ENCODE data around the gene RIT2. TPM values are rescaled to one million over a fixed set of nuclear protein-coding genes. Genes with fewer than 3 reads are reported as not detected.

RIT2 gene
- total RNA-seq (not detected), polyA plus RNA-seq (not detected)
- long read RNA-seq, donor 1, result 0 reads
- long read RNA-seq, donor 2, result 0 reads
- long read RNA-seq, donor 3, result 0 reads
- long read RNA-seq, donor 4, result 0 reads
- long read RNA-seq, donor 5, result 0 reads
- long read RNA-seq, donor 6, result 0 reads
- long read RNA-seq, donor 7, result 0 reads
- long read RNA-seq, donor 8, result 0 reads
- long read RNA-seq, donor 9, result 0 reads
- long read RNA-seq, donor 10, partial matches to known transcripts, result 0 of 1 reads
- long read RNA-seq, donor 10, other reads (novel, unspliced or antisense), result 0 of 1 reads

DNA sequence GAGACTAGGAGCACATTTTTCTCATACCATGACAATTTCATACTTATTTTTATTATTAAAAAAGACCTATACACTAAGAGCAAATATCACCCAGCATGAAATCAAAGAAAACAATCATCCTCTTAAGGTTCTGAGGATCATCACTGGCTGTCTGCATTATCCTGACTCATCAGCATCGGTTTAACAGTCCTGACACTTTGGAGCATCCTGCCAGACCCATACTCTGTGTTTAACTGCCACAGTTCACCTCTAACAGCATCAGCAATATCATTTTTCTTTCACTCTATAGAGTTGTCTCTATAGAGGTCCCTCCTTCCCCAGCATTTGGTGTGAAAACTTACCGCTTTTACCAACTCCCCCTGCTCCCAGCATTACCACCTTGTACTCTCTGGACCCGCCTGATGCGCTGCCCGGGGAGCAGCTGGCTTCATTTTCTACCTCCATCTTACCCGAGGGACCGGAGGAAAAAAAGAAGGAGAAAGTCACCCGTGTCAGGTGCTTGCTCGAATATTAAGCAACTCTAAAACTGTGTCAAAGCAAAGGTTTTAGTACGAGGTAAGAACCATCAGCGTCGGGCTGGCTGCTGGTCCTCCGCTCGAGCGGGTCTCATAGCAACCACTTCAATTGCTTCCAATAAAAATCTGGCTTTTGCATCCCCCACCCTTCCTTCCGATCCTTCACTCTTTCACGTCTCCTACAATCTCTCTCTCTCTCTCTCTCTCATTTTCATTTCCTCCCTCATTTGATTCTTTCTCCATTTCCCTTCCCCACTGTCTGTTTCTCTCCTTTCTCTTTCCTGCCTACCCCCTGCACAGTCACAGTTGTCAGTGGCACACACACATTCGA, at the start of gene RIT2:
RIT2 (minus strand) TSS at position 610 of the 846 bp plus-strand sequence.
- WGBS, 5 donors, result 62 to 80% (median 76%) methylated on average over 18 of the region's 18 CpGs
- H3K27me3 ChIP-seq, result no peaks in the 10 kb centered on the region
- no peak within 1 kb of the TSS for H3K4me3 ChIP-seq
- H3K36me3 ChIP-seq, result no peaks in the 10 kb centered on the region
- intact Hi-C loops (cut with DNase I; ENCODE audit: low total_unique reads), result no loop called here
- no peak for TF ChIP-seq POLR2A (IDR thresholded peaks at IDR 0.05)
- TF ChIP-seq, protein P1, sequence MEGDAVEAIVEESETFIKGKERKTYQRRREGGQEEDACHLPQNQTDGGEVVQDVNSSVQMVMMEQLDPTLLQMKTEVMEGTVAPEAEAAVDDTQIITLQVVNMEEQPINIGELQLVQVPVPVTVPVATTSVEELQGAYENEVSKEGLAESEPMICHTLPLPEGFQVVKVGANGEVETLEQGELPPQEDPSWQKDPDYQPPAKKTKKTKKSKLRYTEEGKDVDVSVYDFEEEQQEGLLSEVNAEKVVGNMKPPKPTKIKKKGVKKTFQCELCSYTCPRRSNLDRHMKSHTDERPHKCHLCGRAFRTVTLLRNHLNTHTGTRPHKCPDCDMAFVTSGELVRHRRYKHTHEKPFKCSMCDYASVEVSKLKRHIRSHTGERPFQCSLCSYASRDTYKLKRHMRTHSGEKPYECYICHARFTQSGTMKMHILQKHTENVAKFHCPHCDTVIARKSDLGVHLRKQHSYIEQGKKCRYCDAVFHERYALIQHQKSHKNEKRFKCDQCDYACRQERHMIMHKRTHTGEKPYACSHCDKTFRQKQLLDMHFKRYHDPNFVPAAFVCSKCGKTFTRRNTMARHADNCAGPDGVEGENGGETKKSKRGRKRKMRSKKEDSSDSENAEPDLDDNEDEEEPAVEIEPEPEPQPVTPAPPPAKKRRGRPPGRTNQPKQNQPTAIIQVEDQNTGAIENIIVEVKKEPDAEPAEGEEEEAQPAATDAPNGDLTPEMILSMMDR (IDR thresholded peaks at IDR 0.05), result no peak
- no peak for TF ChIP-seq EP300 (IDR thresholded peaks at IDR 0.05)
- TF ChIP-seq POLR2AphosphoS5 (IDR thresholded peaks at IDR 0.05), result no peak
- DNase-seq, result no peak
- no peaks in the 10 kb centered on the region for H3K9me3 ChIP-seq
- no peaks in the 10 kb centered on the region for H3K4me1 ChIP-seq
- no peak within 1 kb of the TSS for H3K27ac ChIP-seq

DNA sequence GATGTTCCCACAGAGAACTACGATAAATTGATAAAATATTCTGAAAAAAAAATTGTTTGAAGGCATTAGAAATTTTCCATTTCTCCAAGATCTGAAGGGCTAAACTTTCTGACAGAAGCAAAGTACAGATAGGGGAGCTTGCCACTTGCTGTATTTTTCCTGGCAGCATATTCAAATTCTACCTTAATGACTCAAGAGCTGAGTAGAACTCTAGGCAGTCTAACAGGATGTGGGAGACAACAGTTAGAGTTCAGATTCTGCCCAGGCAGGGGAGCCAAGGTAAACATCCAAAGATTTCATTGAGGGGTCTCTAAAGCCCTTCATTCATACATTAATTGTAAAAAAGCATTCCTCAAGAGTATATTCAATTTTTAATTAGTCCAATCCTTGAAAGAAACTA, 46.0 kb upstream of the RIT2 start:
- 63 to 94% (median 85%) methylated on average over 1 of the region's 1 CpG for WGBS, 5 donors
- no peak overlapping the region for H3K27ac ChIP-seq
- no peaks in the 10 kb centered on the region for H3K27me3 ChIP-seq
- peaks cover 0 to 16% (median 11%) of the 10 kb centered on the region in 4 donors for H3K9me3 ChIP-seq
- intact Hi-C loops (cut with DNase I; ENCODE audit: low total_unique reads), result no loop called here
- H3K36me3 ChIP-seq, result no peaks in the 10 kb centered on the region
- H3K4me1 ChIP-seq, result no peaks in the 10 kb centered on the region
- no peak overlapping the region for H3K4me3 ChIP-seq
- DNase-seq, result no peak
- TF ChIP-seq, protein P1 (IDR thresholded peaks at IDR 0.05), result no peak
- no peak for TF ChIP-seq POLR2A (IDR thresholded peaks at IDR 0.05)
- no peak for TF ChIP-seq EP300 (IDR thresholded peaks at IDR 0.05)
- TF ChIP-seq POLR2AphosphoS5 (IDR thresholded peaks at IDR 0.05), result no peak

DNA sequence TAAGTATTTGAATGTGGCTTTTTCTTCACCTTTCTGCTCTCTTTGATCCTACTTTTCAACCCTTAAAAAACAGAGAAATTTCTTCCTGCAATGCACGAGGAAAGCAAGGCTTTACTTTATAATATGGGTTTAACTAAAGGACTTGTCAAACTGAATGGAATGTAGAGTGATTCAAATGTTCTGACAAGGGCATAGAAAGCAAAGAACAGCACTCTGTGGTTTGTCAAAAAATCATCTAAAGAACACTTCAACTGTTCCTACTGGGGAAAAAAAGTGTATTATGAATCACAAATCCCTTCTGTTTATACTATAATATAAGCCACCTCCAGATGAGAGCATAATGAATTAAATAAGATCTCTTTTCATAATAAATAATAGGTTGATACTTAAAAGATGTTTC, 45.0 kb upstream of the RIT2 start:
- no peaks in the 10 kb centered on the region for H3K4me1 ChIP-seq
- no peaks in the 10 kb centered on the region for H3K36me3 ChIP-seq
- intact Hi-C loops (cut with DNase I; ENCODE audit: low total_unique reads), result no loop called here
- TF ChIP-seq, protein P1 (IDR thresholded peaks at IDR 0.05), result no peak
- WGBS, 5 donors, result 38 to 52% (median 43%) methylated on average over 1 of the region's 1 CpG
- H3K27me3 ChIP-seq, result no peaks in the 10 kb centered on the region
- DNase-seq, result no peak
- H3K27ac ChIP-seq, result no peak overlapping the region
- no peak overlapping the region for H3K4me3 ChIP-seq
- peaks cover 0 to 9% (median 6%) of the 10 kb centered on the region in 4 donors for H3K9me3 ChIP-seq

DNA sequence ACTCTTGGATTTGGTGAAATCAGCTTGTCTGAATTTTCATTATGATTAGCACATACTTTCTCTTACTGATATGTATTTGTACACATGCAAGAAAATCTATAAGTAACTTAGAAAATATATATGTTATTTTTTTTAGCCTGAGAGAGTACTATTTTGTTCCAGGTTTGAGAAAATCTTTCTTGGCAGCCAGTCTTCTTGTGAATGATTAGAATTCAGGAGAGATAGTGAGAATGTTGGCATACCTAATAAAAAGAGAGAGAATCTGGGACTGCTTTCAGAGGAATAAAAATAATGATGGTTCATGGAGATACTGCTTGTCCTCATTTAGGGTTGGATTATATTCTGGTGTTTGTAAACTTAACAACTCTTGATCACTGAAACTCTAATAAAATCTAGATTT, 44.4 kb upstream of the RIT2 start:
- no peak overlapping the region for H3K4me3 ChIP-seq
- H3K9me3 ChIP-seq, result peaks cover 0 to 9% (median 2%) of the 10 kb centered on the region in 4 donors
- no peaks in the 10 kb centered on the region for H3K4me1 ChIP-seq
- DNase-seq, result no peak
- intact Hi-C loops (cut with DNase I; ENCODE audit: low total_unique reads), result no loop called here
- TF ChIP-seq, protein P1 (IDR thresholded peaks at IDR 0.05), result no peak
- TF ChIP-seq POLR2AphosphoS5 (IDR thresholded peaks at IDR 0.05), result no peak
- TF ChIP-seq POLR2A (IDR thresholded peaks at IDR 0.05), result no peak
- TF ChIP-seq EP300 (IDR thresholded peaks at IDR 0.05), result no peak
- no peaks in the 10 kb centered on the region for H3K27me3 ChIP-seq
- no peaks in the 10 kb centered on the region for H3K36me3 ChIP-seq
- no peak overlapping the region for H3K27ac ChIP-seq
